HG03558 (cell line): ENCODE data around the gene ANKRD11.
"Not testable (repeated sequence)": the region's sequence is repeated elsewhere in the genome, so short reads cannot be mapped to it uniquely, and the experiment has no call there.

Experiments
- ATAC-seq: cut with Tn5 transposase; IDR thresholded peaks from one replicate; pipeline ENCODE4 v1.9.1; 2021; ENCODE audit warnings: moderate number of reproducible peaks; ENCODE audit not compliant: unreplicated experiment; ENCODE audit errors: extremely low read depth

The ANKRD11 gene

DNA sequence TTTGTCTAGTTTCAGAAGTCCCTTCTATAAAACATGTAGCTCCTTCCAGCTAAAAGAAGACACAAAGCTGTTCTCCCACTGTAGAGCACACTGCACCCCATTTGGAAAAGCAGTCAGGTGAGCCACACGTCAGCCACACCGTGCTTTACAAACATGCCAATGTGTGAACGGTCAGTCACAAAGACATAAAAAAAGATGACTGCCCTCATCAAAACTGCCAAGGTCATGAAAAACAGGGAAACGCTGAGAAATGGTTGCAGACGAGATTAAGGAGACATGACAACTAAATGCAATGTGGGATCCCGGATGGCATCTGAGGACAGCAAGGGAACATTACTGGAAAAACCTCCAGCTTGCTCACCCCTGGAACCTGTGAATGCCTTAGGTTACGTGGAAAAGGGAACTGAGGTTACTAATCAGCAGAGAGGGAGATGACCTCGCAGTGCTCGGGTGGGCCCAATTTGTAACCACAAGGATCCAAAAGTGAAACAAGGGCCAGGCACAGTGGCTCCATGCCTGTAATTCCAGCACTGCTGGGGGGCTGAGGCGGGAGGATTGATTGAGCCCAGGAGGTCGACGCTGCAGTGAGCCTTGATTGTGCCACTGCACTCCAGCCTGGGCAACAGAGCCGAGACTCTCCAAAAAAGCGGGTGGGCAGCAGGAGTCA is 8.1 kb downstream of the ANKRD11 start:
- ATAC-seq: no peak

DNA sequence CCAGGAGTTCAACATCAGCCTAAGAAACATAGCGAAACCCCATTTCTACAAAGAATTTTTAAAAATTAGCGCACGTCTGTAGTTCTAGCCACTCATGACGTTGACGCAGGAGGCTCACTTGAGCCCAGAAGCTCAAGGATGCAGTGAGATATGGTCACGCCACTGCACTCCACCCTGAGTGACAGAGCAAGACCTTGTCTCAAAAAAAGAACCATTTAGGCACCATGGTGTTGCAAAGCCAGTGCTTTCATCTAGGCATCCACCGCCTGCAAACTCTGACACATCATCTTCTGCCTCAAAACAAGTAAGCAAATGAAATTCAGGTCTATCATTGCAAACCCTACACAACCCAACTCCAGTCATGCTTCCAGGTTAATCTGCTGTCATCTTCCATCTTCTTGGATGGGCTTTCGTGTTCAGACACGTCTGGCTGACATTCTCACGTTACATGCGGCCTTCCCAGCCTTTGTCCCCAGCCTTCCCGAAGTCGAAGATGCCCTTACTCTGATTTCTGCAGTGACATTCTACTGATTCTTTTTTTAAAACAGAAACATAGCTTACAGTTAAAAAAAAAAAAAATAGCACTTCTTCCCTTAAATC is 8.9 kb downstream of the ANKRD11 start:
- ATAC-seq: no peak

DNA sequence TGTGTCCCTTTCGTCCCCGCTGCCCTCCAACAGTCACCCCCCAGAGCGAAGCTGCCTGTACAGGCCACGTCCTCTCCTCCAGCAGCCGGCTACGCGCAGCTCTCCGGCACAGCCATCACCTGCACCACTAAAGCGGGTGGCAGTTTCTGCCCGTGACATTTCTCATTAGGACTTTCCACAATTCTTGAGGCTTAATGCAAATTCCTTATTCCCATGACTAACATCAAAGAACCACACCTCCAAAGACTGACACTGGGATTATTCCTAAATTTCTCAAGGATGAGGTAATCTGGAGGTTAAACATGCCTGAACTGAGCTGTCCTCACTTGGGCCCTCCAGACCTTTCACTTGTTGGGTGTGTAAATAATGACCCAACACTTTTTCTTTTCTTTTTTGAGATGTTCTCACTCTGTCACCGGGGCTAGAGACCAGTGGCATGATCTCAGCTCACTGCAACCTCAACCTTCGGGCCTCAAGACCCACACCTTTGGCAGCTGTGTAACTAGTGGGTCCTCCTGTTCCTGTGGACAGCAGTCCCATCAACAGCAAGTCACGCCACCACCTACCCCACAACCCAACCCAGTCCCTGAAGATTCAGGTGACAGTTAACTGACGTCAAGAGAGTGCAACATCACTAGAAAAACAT is 11.7 kb downstream of the ANKRD11 start:
- ATAC-seq: no peak

DNA sequence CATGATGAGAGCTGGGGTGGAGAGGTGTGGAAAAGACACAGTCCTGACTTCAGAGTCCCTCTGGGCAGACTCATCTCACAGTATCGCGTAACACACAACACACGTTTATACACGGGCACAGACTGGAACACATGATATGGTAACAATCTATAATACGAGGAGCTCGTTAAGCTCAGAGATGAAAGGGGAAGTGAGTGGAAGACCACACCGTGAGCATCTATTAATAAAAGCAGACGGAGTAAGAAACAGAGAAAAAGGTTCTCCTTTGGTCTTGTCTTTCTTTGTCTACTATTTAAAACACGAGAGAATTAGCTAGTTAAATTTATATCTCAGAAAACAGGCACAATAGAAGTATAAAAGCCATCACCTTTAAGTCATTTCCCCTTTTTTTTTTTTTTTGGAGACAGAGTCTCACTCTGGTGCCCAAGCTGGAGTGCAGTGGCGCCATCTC is 13.5 kb downstream of the ANKRD11 start:
- ATAC-seq: no peak

DNA sequence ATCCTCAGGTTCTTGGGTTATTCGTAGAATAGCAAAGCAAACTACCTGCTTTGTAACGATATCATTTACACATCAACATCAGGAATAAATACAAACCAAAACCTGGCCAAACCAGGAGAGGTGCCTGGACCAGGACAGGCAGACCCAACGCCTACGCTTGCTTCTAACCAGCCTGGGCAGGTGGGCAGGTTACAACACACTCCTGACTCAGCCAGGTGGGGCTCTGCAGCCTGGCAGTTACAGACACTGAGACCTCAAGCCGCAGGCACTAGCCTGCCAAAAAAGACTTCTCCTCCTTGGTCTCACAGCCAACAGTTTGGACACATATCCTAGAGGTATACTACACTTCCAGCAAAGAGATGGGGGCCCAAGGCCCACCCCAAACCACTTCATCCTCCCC is 14.0 kb downstream of the ANKRD11 start:
- no peak for ATAC-seq

DNA sequence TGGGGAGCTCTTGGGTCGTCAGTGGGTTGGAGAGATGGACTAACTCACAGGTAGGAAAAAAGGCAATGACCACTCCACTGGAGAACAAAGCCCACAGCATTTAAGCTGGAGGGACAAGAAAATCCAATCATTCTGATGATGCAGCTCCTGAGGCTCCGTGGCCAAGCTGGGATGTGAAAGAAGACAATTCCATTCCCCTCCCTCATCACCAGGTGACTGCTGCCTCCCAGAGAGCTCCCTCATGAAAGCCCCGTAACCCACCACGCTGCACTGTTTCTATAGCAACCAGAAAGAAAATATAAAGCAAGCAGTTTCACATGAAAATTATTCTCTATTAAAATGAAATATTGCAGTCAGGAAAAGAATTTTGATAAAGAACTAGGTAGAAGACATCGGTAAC is 15.2 kb downstream of the ANKRD11 start:
- no peak for ATAC-seq

DNA sequence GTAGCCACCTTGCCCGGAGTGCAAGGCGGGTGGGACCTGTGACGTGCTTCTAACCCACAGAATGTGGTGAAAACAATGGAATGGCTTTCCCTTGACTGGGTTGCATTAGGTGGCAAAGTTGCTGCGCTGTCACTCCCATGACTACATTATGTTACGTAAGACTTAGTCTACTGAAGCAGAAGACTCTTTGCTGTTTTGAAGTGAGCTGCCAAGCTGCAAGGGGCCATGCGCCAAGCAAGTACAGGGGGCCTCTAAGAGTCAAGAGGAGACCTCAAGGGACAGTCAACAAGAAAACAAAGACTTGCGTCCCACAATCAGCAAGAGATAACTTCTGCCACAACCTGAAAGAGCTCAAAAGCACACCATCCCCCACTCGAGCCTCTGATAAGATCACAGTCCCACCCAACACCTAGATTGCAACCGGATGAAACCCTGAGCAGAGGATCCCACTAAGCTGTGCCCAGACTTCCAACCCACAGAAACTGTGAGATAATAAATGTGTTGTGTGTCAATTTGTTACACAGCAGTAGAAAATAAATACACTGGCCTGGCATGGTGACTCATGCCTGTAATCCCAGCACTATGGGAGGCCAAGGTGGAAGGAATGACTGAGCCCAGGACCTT is 16.5 kb downstream of the ANKRD11 start:
- no peak for ATAC-seq

DNA sequence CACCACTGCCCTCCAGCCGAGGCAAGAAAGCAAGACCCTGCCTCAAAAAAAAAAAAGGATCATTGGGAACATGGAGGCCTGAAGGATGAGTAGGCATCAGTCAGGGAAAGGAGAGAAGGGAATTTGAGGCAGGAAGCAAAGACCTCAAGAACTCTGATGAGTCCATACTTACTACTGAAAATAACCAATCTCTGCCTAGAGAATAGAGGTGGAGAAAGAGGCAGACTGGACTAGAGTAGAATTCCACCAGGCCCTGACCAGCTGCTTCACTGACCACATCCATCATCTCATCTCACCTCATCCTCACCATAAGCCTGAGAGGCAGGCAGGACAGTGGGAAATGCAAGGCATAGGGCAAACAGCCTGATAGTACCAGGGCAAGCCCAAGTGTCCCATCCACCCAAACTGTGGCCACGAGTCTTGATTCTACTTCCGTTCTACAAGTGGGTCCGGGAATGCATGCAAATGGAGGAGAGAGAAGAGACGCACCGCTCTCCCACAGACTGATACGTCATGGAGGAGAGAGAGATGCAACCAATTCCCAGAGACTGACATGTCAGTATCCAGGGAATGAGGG is 17.1 kb downstream of the ANKRD11 start:
- no peak for ATAC-seq

DNA sequence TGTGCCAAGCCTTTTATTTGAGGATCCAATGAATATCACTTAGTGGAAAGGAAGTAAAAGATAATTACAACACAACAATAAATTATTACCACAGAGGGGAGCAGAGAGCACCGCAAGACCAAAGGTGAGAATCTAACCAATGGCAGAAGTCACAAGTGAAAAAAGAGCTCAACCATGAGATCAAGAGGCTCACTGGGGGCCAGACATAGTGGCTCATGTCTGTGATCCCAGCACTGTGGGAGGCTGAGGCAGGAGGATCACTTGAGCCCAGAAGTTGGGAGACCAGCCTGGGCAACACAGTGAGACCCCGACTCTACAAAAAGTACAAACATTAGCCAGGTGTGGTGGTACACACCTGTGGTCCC is 17.7 kb downstream of the ANKRD11 start:
- no peak for ATAC-seq

DNA sequence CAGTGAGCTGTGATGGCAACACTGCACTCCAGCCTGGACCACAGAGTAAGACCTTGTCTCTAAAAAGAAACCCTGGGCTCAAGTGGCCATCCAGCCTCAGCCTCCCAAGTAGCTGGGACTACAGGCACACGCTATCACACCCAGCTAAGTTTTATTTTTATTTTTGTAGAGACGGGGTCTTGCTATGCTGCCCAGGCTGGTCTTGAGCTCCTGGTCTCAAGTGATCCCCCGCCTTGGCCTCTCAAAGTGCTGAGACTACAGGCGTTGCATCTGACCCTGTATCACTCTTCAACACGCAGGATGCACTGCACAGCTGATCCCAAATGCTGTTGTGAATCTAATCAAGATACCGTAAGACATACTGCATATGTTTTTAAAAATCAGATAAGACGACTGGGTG is 23.0 kb downstream of the ANKRD11 start:
- no peak for ATAC-seq

DNA sequence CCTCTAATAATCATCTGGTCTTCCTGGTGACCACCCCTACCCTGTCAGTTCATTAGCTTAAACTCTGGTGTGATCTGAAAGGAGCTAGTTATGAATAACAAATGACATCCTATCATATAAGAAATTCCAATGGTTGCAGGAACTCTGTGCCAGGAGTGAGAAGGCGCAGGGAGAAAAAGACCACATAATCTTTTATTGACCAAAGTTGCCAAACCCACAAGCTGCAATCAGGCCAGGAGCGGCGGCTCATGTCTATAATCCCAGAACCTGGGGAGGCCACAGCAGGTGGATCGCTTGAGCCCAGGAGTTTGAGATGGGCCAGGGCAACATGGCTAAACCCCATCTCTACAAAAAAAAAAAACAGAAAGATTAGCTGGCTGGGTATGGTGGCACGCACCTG is 23.4 kb downstream of the ANKRD11 start:
- ATAC-seq: no peak

DNA sequence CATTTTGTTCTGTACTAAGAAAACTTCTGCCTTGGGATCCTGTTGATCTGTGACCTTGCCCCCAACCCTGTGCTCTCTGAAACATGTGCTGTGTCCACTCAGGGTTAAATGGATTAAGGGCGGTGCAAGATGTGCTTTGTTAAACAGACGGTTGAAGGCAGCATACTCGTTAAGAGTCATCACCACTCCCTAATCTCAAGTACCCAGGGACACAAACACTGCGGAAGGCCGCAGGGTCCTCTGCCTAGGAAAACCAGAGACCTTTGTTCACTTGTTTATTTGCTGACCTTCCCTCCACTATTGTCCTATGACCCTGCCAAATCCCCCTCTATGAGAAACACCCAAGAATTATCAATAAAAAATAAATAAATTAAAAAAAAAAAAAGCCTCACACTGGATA is 27.0 kb downstream of the ANKRD11 start:
- ATAC-seq: not testable (repeated sequence)

DNA sequence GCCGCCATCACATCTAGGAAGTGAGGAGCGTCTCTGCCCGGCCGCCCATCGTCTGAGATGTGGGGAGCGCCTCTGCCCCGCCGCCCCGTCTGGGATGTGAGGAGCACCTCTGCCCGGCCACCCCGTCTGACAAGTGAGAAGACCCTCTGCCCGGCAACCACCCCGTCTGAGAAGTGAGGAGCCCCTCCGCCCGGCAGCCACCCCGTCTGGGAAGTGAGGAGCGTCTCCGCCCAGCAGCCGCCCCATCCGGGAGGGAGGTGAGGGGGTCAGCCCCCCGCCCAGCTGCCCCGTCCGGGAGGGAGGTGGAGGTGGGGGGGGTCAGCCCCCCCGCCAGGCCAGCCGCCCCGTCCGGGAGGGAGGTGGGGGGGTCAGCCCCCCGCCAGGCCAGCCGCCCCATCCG is 27.7 kb downstream of the ANKRD11 start:
- not testable (repeated sequence) for ATAC-seq

DNA sequence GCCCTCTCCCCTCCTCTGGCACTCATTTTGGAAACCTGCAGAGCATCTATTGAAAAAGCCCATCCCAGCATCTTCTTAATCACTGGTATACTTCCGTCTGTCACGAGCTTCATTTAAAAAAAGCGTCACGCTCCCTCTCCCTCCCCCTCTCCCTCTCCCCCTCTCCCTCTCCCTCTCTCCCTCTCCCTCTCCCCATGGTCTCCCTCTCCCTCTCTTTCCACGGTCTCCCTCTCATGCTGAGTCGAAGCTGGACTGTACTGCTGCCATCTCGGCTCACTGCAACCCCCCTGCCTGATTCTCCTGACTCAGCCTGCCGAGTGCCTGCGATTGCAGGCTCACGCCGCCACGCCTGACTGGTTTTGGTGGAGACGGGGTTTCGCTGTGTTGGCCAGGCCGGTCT is 28.5 kb downstream of the ANKRD11 start:
- not testable (repeated sequence) for ATAC-seq

DNA sequence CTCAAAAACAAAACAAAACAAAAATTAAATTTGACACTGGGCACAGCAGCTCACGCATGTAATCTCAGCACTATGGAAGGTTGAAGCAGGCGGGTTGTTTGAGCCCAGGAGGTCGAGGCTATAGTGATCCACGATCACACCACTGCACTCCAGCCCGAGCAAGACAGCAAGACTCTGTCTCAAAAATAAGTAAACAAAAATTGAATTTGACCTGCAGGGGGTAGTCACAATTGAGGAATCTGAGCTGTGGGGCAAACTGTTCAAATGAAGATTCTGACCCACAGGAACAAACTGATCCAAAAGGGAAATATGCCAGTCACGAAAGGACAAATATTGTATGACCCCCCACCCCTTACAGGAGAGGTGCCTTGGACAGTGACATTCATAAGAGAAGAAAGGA is 29.8 kb downstream of the ANKRD11 start:
- ATAC-seq: no peak

DNA sequence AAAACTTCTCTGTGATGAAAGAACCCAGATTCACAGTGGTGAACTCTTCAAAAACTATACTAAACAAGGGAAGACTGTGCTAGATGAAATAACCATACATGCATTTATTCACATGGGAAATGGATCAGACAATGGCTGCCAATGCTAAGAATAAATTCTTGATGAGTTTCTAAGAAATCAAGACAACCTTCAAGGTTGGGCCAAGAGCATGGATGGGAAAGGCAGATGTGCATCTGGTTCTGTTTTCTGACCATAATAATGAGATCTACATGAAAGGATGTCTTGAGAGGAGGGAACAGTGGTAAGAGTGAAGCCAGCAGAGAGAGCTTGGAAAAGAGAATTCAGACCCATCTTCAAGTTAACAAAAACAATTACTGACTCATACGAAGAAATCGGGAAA is 31.4 kb downstream of the ANKRD11 start:
- ATAC-seq: no peak

DNA sequence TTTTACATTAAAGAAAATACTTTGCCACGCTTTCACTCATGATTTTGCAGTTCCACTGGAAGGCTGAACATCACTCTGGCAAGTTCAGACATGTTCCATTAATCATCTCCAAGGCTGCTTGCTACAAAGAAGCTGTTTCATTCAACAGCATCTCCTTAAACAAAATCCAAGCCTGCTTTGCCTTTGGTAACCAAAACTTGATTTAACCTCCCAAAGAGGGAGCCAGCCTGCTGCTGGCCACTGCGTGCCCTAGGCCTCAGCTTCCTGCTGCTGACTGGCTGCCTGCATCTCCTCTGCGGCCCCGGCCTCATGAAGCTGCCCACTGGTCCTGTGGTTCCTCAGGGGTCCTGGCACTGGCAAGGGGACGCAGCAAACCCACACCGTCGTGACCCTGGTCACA is 31.8 kb downstream of the ANKRD11 start:
- no peak for ATAC-seq

DNA sequence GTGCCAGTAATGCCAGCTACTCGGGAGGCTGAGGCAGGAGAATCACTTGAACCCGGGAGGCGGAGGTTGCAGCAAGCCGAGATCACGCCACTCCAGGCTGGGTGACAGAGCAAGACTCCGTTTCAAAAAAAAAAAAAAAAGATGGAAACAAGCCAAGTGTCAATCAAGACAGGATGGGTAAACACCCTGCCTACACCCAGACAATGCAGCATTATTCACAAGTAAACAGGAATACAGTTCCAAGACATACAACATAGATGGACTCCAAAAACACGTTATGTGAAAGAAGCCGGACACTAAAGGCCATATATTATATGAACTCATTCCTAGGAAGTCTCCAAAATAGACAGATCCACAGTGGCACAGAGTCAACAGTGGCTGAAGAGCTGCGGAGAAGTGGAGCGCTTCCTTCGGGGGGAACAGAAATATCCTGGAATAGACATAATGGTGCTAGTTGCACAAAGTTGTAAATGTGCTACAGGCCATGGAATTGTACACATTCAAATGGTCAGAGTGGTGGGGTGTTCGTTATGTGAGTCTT is 33.9 kb downstream of the ANKRD11 start:
- no peak for ATAC-seq

DNA sequence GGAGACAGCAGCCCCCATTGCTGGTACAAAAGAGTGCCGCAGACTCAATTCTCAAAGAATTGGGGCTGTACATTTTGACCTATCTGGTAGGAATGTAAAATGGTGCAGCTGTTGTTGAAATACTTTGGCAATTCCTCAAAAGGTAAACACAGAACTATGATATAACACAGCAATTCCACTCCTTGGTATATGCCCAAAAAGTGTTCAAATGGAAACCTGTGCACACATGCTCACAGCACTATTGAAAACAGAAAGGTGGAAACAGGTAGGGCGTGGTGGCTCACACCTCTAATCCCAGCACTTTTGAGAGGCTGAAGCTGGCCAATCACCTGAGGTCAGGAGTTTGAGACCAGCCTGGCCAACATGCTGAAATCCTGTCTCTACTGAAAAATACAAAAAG is 34.7 kb downstream of the ANKRD11 start:
- ATAC-seq: no peak

DNA sequence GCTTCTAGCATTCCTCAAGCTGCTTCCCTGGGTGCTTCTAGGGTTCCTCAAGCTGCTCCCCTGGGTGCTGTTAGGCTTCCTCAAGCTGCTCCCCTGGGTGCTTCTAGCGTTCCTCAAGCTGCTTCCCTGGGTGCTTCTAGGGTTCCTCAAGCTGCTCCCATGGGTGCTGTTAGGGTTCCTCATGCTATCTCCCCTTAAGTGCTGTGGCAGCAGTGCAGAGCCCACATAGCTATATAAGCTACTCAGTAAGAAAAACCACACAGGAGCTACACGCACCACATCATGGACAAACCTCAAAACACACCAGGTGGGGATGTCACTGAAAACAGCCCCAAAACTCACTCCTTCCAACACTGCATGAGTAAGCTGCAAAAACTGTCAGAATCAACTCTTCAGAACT is 35.2 kb downstream of the ANKRD11 start:
- no peak for ATAC-seq
